H1 (cell line): ENCODE data around the gene HAT1. TPM values are rescaled to one million over a fixed set of nuclear protein-coding genes. Genes with fewer than 3 reads are reported as not detected.

Experiments
- BCL11A ChIP-seq, 2 experiments: IDR thresholded peaks; one replicate each; pipeline ENCODE4 v1.6.1; 2011; ENCODE audit warnings: low read depth in 2 of 2, low read length in 2 of 2, mild to moderate bottlenecking in 2 of 2
- CTBP2 ChIP-seq: IDR thresholded peaks from 2 replicates; pipeline ENCODE4 v1.7.0; 2011; ENCODE audit warnings: borderline replicate concordance, mild to moderate bottlenecking, moderate library complexity, mixed read lengths, low read length; ENCODE audit not compliant: insufficient read depth, insufficient read length
- EZH2 ChIP-seq: fragments of 200-600 bp; sonication (generic); IDR thresholded peaks from 2 replicates; pipeline ENCODE4 v1.7.1; 2012; ENCODE audit warnings: low read depth, mild to moderate bottlenecking, moderate library complexity, low read length, inconsistent platforms; ENCODE audit not compliant: severe bottlenecking
- FOSL1 ChIP-seq: IDR thresholded peaks from 2 replicates; pipeline ENCODE4 v1.6.1; 2011; ENCODE audit warnings: mild to moderate bottlenecking, low read depth, low read length, moderate library complexity; ENCODE audit not compliant: insufficient read depth
- HDAC2 ChIP-seq, 2 experiments: fragments of 300-600 bp in 1 of 2; sonication (generic) in 1 of 2; IDR thresholded peaks; 2 replicates each; pipeline ENCODE4 v1.6.1; 2011 to 2012; ENCODE audit warnings: low read depth in 2 of 2, low read length in 2 of 2, mild to moderate bottlenecking in 2 of 2, moderate library complexity in 2 of 2, borderline replicate concordance in 1 of 2, inconsistent platforms in 1 of 2
- JUN ChIP-seq: IDR thresholded peaks from 2 replicates; pipeline ENCODE4 v1.6.1; 2011; ENCODE audit warnings: low read depth, mild to moderate bottlenecking, improper control_type of control experiment, low read length
- JUND ChIP-seq: IDR thresholded peaks from 2 replicates; pipeline ENCODE4 v1.6.1; 2011; ENCODE audit warnings: mild to moderate bottlenecking, improper control_type of control experiment, low read length
- KDM4A ChIP-seq: IDR thresholded peaks from one replicate; pipeline ENCODE4 v1.7.1; 2012; ENCODE audit warnings: low read depth, mild to moderate bottlenecking, moderate library complexity, low read length, inconsistent platforms; ENCODE audit not compliant: severe bottlenecking
- RBBP5 ChIP-seq: IDR thresholded peaks from 2 replicates; pipeline ENCODE4 v1.7.1; 2012; ENCODE audit warnings: low read depth, mild to moderate bottlenecking, inconsistent platforms, low read length, moderate library complexity, borderline replicate concordance
- RXRA ChIP-seq: IDR thresholded peaks from 2 replicates; pipeline ENCODE4 v1.6.1; 2011; ENCODE audit warnings: low read depth, mild to moderate bottlenecking, low read length, moderate library complexity; ENCODE audit not compliant: insufficient read depth
- SAP30 ChIP-seq: fragments of 300-600 bp; sonication (generic); IDR thresholded peaks from 2 replicates; pipeline ENCODE4 v1.7.1; 2012; ENCODE audit warnings: low read length, moderate library complexity, mild to moderate bottlenecking, inconsistent platforms; ENCODE audit not compliant: insufficient read depth, insufficient replicate concordance
- SIN3A ChIP-seq, 2 experiments: IDR thresholded peaks in 1 of 2; conservative IDR thresholded peaks in 1 of 2; 2 replicates each; pipeline ENCODE4 v1.6.1; 2011 to 2012; ENCODE audit warnings: low read length in 2 of 2, improper control_type of control experiment in 1 of 2, low read depth in 1 of 2, mild to moderate bottlenecking in 1 of 2
- SIX5 ChIP-seq: IDR thresholded peaks from 2 replicates; pipeline ENCODE4 v1.6.1; 2011; ENCODE audit warnings: mild to moderate bottlenecking, low read depth, low read length
- SP2 ChIP-seq: IDR thresholded peaks from 2 replicates; pipeline ENCODE4 v1.6.1; 2012; ENCODE audit warnings: mild to moderate bottlenecking, low read length, inconsistent platforms
- TAF7 ChIP-seq: optimal IDR thresholded peaks from 2 replicates; pipeline ENCODE3; 2011; ENCODE audit warnings: low read depth, mild to moderate bottlenecking, inconsistent platforms, low read length, moderate library complexity, borderline replicate concordance
- polyA plus RNA-seq, 7 experiments: library from polyadenylated mRNA; depleted of rRNA in 3 of 7; stranded (reverse) in 5 of 7; unstranded in 2 of 7; fragments of >200 nt in 5 of 7; fragments of 200-250 nt in 2 of 7; gene quantifications; 1 replicate in 5 of 7; 2 replicates in 1 of 7; 4 replicates in 1 of 7; pipeline versions ENCODE4 v1.2.1 to v1.2.3, GENCODE V29; 2011 to 2013; ENCODE audit warnings: missing spikeins in 2 of 7, mixed read lengths in 2 of 7
- total RNA-seq: library from RNA; stranded (reverse); fragmentation: NEBNext Ultra II Directional; extraction: Animal tissue kit (Norgen Biotek cat#: 25700); gene quantifications from 2 replicates; pipeline ENCODE4 v1.2.1, GENCODE V29; 2021
- TF ChIP-seq, protein P1 (sequence below): IDR thresholded peaks from 2 replicates; pipeline ENCODE4 v1.6.1; 2012; ENCODE audit warnings: inconsistent platforms
- TF ChIP-seq, protein P2 (sequence below): IDR thresholded peaks from 2 replicates; pipeline ENCODE4 v1.6.1; 2012; ENCODE audit warnings: low read length, inconsistent platforms
- TF ChIP-seq, protein P3 (sequence below): IDR thresholded peaks from 2 replicates; pipeline ENCODE4 v1.6.1; 2012; ENCODE audit warnings: inconsistent platforms

Gene HAT1
- total and polyA plus RNA-seq, 2 of the 8 experiments (the other 6 are each of a cell fraction or from before 2014, with no cell fraction given), result 44.6 to 74.2 TPM

DNA sequence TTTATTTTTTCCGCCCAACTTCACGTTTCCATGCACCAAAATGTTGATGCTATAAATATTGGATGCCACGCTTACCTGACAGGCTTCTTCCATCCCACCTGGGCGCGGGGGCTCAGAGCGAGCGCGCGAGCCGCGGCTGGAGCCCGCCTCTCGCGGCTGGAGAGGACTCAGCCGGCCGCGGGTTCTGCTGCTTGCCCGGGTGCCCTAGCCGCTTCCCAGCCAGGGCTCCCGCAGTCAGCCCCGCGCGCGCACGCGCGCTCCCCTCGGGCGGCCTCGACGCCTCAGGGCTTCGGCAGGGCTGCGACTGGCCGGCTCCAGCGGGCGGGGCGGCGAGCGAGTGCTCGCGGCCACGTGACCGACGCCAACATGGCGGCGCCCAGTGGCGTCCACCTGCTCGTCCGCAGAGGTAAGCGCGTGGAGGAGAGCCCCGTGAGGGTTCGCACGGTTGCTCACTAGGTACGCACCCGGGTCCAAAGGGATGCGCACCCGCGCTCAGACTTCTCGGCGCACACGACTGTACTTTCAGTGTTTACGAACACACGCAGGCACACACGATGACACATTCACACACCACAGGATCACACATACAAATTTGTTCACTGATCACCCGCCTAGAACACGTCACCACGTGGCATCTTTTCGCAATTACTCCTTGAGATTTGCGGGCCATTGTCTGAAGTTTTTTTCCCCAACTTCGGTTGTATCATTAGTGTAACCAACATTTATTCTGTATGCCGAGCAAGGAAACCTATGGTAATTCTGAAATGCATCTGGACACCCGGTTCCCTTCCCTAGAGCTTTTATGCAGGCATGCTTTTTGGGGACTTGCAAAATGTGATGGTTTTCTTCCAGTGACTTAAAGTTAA, 77.6 kb downstream of the HAT1 start, which contains the start of gene METAP1D (continued):
- TF ChIP-seq FOSL1 (no peak), SAP30 (peak; percentile 84), BCL11A (IDR thresholded peaks at IDR 0.05; ENCODE audit: low read depth in 2 of 2, low read length in 2 of 2) (no peak), TAF7 (peak; percentile 43), RXRA (no peak), RBBP5 (peak; percentile 85; the same call in 1 of the 2 replicates), HDAC2 (IDR thresholded peaks at IDR 0.05; ENCODE audit: borderline replicate concordance in 1 of 2, low read depth in 2 of 2, low read length in 2 of 2) (peak; percentile 44 to 96; a peak in 1 of 4 replicates), EZH2 (no peak), SIX5 (no peak), KDM4A (peak; percentile 66), SP2 (no peak), JUN (no peak), SIN3A (conservative IDR thresholded peaks at IDR 0.05 in 1 of 2, IDR thresholded peaks at IDR 0.05 in 1 of 2; ENCODE audit: low read depth in 1 of 2, low read length in 2 of 2) (peak; percentile 71 to 96; a peak in 3 of 4 replicates), CTBP2 (no peak), JUND (peak; percentile 22; the same call in 1 of the 2 replicates)
- TF ChIP-seq, protein P1, sequence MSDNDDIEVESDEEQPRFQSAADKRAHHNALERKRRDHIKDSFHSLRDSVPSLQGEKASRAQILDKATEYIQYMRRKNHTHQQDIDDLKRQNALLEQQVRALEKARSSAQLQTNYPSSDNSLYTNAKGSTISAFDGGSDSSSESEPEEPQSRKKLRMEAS, result peak; percentile 99
- TF ChIP-seq, protein P2, sequence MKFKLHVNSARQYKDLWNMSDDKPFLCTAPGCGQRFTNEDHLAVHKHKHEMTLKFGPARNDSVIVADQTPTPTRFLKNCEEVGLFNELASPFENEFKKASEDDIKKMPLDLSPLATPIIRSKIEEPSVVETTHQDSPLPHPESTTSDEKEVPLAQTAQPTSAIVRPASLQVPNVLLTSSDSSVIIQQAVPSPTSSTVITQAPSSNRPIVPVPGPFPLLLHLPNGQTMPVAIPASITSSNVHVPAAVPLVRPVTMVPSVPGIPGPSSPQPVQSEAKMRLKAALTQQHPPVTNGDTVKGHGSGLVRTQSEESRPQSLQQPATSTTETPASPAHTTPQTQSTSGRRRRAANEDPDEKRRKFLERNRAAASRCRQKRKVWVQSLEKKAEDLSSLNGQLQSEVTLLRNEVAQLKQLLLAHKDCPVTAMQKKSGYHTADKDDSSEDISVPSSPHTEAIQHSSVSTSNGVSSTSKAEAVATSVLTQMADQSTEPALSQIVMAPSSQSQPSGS, result 0 out of 2 replicates have a peak, but pooled peaks have one; percentile 39
- TF ChIP-seq, protein P3, sequence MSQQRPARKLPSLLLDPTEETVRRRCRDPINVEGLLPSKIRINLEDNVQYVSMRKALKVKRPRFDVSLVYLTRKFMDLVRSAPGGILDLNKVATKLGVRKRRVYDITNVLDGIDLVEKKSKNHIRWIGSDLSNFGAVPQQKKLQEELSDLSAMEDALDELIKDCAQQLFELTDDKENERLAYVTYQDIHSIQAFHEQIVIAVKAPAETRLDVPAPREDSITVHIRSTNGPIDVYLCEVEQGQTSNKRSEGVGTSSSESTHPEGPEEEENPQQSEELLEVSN, result peak; percentile 84
